IgD-negative memory B cell (primary cell): ENCODE measurements around the gene ADSS1. TPM values are rescaled to one million over a fixed set of nuclear protein-coding genes. Genes with fewer than 3 reads are reported as not detected.
A peak's percentile ranks its signal among the peaks of the same experiment; 100 is the strongest.

Experiments
- H3K27ac Mint-ChIP-seq, 3 donors: one replicate each; pipeline ENCODE4 v1.8.0; 2020 to 2022; ENCODE audit warnings: mild to moderate bottlenecking in 3 of 3, mixed read lengths in 3 of 3, moderate library complexity in 1 of 3
- H3K27me3 Mint-ChIP-seq: one replicate; pipeline ENCODE4 v1.8.0; 2021; ENCODE audit warnings: mixed read lengths
- H3K36me3 Mint-ChIP-seq: one replicate; pipeline ENCODE4 v1.8.0; 2020; ENCODE audit warnings: mild to moderate bottlenecking, mixed read lengths
- H3K4me1 Mint-ChIP-seq, 3 donors: one replicate each; pipeline ENCODE4 v1.8.0; 2020 to 2022; ENCODE audit warnings: mixed read lengths in 3 of 3, mild to moderate bottlenecking in 1 of 3
- H3K4me3 Mint-ChIP-seq, 4 donors: one replicate each; pipeline ENCODE4 v1.8.0; 2020 to 2022; ENCODE audit warnings: mild to moderate bottlenecking in 4 of 4, mixed read lengths in 4 of 4, moderate library complexity in 3 of 4
- H3K9me3 Mint-ChIP-seq, 3 donors: one replicate each; pipeline ENCODE4 v1.8.0; 2020 to 2021; ENCODE audit warnings: mixed read lengths in 3 of 3, mild to moderate bottlenecking in 1 of 3
- polyA plus RNA-seq: library from polyadenylated mRNA; unstranded; fragments of 300-500 nt; fragmentation: Illumina TruSeq; gene quantifications from one replicate; pipeline ENCODE4 v1.2.3, GENCODE V29; 2021

Gene ADSS1
- polyA plus RNA-seq, 1 donor from 2014 or later: not detected

- H3K27me3 Mint-ChIP-seq: peaks cover 2% of the 10 kb centered on the region
- H3K4me3 Mint-ChIP-seq: no peak overlapping the region
- no peaks in the 10 kb centered on the region for H3K9me3 Mint-ChIP-seq
- no peaks in the 10 kb centered on the region for H3K36me3 Mint-ChIP-seq
- no peak overlapping the region for H3K27ac Mint-ChIP-seq
- no peaks in the 10 kb centered on the region for H3K4me1 Mint-ChIP-seq
Measured at GRCh38 chr14:104735830-104736642, 12.0 kb downstream of the ADSS1 start.

- Mint-ChIP-seq H3K9me3 (no peaks in the 10 kb centered on the region), H3K4me3 (no peak overlapping the region), H3K27ac (peak overlapping the region in 1 of 3 donors; percentile 23), H3K36me3 (no peaks in the 10 kb centered on the region), H3K27me3 (peaks cover 2% of the 10 kb centered on the region), H3K4me1 (no peaks in the 10 kb centered on the region)
Measured at GRCh38 chr14:104738375-104739019, 14.5 kb downstream of the ADSS1 start.

- no peaks in the 10 kb centered on the region for H3K4me1 Mint-ChIP-seq
- no peaks in the 10 kb centered on the region for H3K9me3 Mint-ChIP-seq
Measured at GRCh38 chr14:104739026-104739425, 15.0 kb downstream of the ADSS1 start.

GRCh38 chr14:104739546-104740516, 15.8 kb downstream of the ADSS1 start:
- no peaks in the 10 kb centered on the region for H3K9me3 Mint-ChIP-seq
- H3K4me3 Mint-ChIP-seq: peak overlapping the region in 1 of 4 donors; percentile 0
- no peaks in the 10 kb centered on the region for H3K36me3 Mint-ChIP-seq
- no peaks in the 10 kb centered on the region for H3K4me1 Mint-ChIP-seq
- no peak overlapping the region for H3K27ac Mint-ChIP-seq
- H3K27me3 Mint-ChIP-seq: peaks cover 2% of the 10 kb centered on the region

More at GRCh38 chr14:104739026-104739425, 15.0 kb downstream of the ADSS1 start:
- Mint-ChIP-seq H3K27ac (no peak overlapping the region), H3K36me3 (no peaks in the 10 kb centered on the region), H3K4me3 (no peak overlapping the region), H3K27me3 (peaks cover 2% of the 10 kb centered on the region)

GRCh38 chr14:104741108-104741802, 17.2 kb downstream of the ADSS1 start:
- Mint-ChIP-seq H3K36me3 (no peaks in the 10 kb centered on the region), H3K4me3 (no peak overlapping the region), H3K27ac (no peak overlapping the region), H3K27me3 (peaks cover 2% of the 10 kb centered on the region), H3K4me1 (peaks cover 0 to 2% (median 0%) of the 10 kb centered on the region in 3 donors), H3K9me3 (no peaks in the 10 kb centered on the region)

- Mint-ChIP-seq H3K36me3 (no peaks in the 10 kb centered on the region), H3K9me3 (no peaks in the 10 kb centered on the region), H3K4me3 (no peak overlapping the region)
Measured at GRCh38 chr14:104741803-104742251, 17.8 kb downstream of the ADSS1 start.

GRCh38 chr14:104742586-104743455, 18.8 kb downstream of the ADSS1 start:
- no peaks in the 10 kb centered on the region for H3K9me3 Mint-ChIP-seq
- peaks cover 2% of the 10 kb centered on the region for H3K27me3 Mint-ChIP-seq
- H3K4me3 Mint-ChIP-seq: peak overlapping the region in 1 of 4 donors; percentile 49
- H3K4me1 Mint-ChIP-seq: peaks cover 0 to 2% (median 0%) of the 10 kb centered on the region in 3 donors
- H3K36me3 Mint-ChIP-seq: no peaks in the 10 kb centered on the region
- no peak overlapping the region for H3K27ac Mint-ChIP-seq

More at GRCh38 chr14:104741803-104742251, 17.8 kb downstream of the ADSS1 start:
- Mint-ChIP-seq H3K4me1 (peaks cover 0 to 2% (median 0%) of the 10 kb centered on the region in 3 donors), H3K27ac (no peak overlapping the region), H3K27me3 (peaks cover 2% of the 10 kb centered on the region)

GRCh38 chr14:104743461-104744380, 19.7 kb downstream of the ADSS1 start:
- no peaks in the 10 kb centered on the region for H3K36me3 Mint-ChIP-seq
- H3K27me3 Mint-ChIP-seq: peaks cover 2% of the 10 kb centered on the region
- peaks cover 0 to 2% (median 0%) of the 10 kb centered on the region in 3 donors for H3K4me1 Mint-ChIP-seq
- H3K27ac Mint-ChIP-seq: no peak overlapping the region
- H3K9me3 Mint-ChIP-seq: no peaks in the 10 kb centered on the region
- peak overlapping the region in 1 of 4 donors; percentile 49 for H3K4me3 Mint-ChIP-seq

- H3K36me3 Mint-ChIP-seq: no peaks in the 10 kb centered on the region
- H3K27ac Mint-ChIP-seq: no peak overlapping the region
- H3K27me3 Mint-ChIP-seq: peaks cover 2% of the 10 kb centered on the region
- peaks cover 0 to 8% (median 0%) of the 10 kb centered on the region in 3 donors for H3K4me1 Mint-ChIP-seq
- H3K9me3 Mint-ChIP-seq: no peaks in the 10 kb centered on the region
- no peak overlapping the region for H3K4me3 Mint-ChIP-seq
Measured at GRCh38 chr14:104744484-104744883, 20.5 kb downstream of the ADSS1 start.

GRCh38 chr14:104745431-104745830, 21.4 kb downstream of the ADSS1 start:
- H3K4me3 Mint-ChIP-seq: no peak overlapping the region
- H3K27me3 Mint-ChIP-seq: peaks cover 2% of the 10 kb centered on the region
- no peaks in the 10 kb centered on the region for H3K36me3 Mint-ChIP-seq
- no peaks in the 10 kb centered on the region for H3K9me3 Mint-ChIP-seq
- no peak overlapping the region for H3K27ac Mint-ChIP-seq
- peaks cover 0 to 10% (median 0%) of the 10 kb centered on the region in 3 donors for H3K4me1 Mint-ChIP-seq

- Mint-ChIP-seq H3K36me3 (no peaks in the 10 kb centered on the region), H3K4me1 (peaks cover 0 to 10% (median 0%) of the 10 kb centered on the region in 3 donors), H3K4me3 (peak overlapping the region in 1 of 4 donors; percentile 5), H3K9me3 (no peaks in the 10 kb centered on the region), H3K27me3 (peaks cover 2% of the 10 kb centered on the region), H3K27ac (no peak overlapping the region)
Measured at GRCh38 chr14:104746071-104746545, 22.1 kb downstream of the ADSS1 start.

GRCh38 chr14:104746934-104747481, 23.0 kb downstream of the ADSS1 start:
- Mint-ChIP-seq H3K36me3 (no peaks in the 10 kb centered on the region), H3K27ac (no peak overlapping the region), H3K27me3 (no peaks in the 10 kb centered on the region), H3K9me3 (no peaks in the 10 kb centered on the region), H3K4me1 (peaks cover 0 to 10% (median 0%) of the 10 kb centered on the region in 3 donors), H3K4me3 (no peak overlapping the region)
